ENCODE measurements around the gene MGAT5. TPM values are rescaled to one million over a fixed set of nuclear protein-coding genes. Genes with fewer than 3 reads are reported as not detected.
A peak's percentile ranks its signal among the peaks of the same experiment; 100 is the strongest.

Gene MGAT5
- total RNA-seq, 2 donors from 2014 or later = 61.7 to 63.2 TPM

DNA sequence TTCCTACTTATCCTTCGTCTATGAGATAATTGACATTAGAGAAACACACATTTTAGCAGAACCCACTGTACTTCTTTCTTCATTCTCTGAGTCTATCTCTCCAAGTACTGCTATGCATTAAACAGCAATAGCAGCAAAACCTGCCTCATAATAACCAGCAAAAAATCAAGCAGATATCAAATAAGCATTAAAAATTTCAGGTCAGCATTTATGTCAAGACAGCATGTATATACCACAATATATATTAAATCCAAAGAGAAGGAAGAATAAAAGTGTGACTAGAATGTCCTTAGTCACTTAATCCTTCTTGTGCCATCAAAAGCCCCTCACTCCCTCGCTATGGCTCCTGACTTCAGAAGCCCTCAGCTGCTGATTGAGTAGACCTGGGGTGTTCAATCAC is 131.3 kb downstream of the MGAT5 start:
- H3K4me3 ChIP-seq = no peak overlapping the region
- H3K27me3 ChIP-seq = no peaks in the 10 kb centered on the region
- H3K9me3 ChIP-seq = no peaks in the 10 kb centered on the region
- intact Hi-C loops (cut with DNase I) = no loop called here
- DNase-seq = no peak
- H3K4me1 ChIP-seq = no peaks in the 10 kb centered on the region
- H3K36me3 ChIP-seq = no peaks in the 10 kb centered on the region
- TF ChIP-seq CTCF (IDR thresholded peaks at IDR 0.05) = no peak
- no peak overlapping the region for H3K9ac ChIP-seq (ENCODE audit: low read depth in 2 of 2, low read length in 2 of 2)
- no peak overlapping the region for H3K27ac ChIP-seq

DNA sequence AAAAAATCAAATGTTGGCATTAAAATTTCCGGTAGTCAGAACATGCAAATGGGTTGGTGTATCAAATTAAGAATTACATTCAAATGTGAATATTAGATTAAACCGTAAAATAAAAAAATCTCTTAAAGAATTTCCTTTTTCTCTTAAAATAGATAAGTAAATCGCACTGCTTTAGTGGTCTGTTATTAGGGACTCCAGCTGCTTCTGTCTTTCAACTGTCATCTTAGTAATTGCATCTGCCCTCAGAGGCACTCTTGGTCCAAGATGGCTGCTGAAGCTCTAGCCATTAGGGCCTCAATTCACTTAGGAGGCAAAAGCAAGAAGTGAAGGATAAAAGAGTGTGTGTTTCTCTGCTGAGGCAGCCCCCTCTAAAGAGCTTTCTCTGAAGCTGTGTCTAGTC is 132.4 kb downstream of the MGAT5 start:
- no peak for TF ChIP-seq CTCF (IDR thresholded peaks at IDR 0.05)
- intact Hi-C loops (cut with DNase I) = no loop called here
- no peak overlapping the region for H3K9ac ChIP-seq (ENCODE audit: low read depth in 2 of 2, low read length in 2 of 2)

GRCh38 chr2:134389381-134389780 is 135.5 kb downstream of the MGAT5 start:
- H3K36me3 ChIP-seq = no peaks in the 10 kb centered on the region
- no peak for TF ChIP-seq CTCF (IDR thresholded peaks at IDR 0.05)
- intact Hi-C loops (cut with DNase I) = no loop called here

More for the DNA sequence above, 132.4 kb downstream of the MGAT5 start:
- H3K27ac ChIP-seq = no peak overlapping the region
- no peaks in the 10 kb centered on the region for H3K27me3 ChIP-seq
- H3K36me3 ChIP-seq = no peaks in the 10 kb centered on the region
- no peaks in the 10 kb centered on the region for H3K9me3 ChIP-seq
- no peak for DNase-seq
- no peak overlapping the region for H3K4me3 ChIP-seq
- no peaks in the 10 kb centered on the region for H3K4me1 ChIP-seq

DNA sequence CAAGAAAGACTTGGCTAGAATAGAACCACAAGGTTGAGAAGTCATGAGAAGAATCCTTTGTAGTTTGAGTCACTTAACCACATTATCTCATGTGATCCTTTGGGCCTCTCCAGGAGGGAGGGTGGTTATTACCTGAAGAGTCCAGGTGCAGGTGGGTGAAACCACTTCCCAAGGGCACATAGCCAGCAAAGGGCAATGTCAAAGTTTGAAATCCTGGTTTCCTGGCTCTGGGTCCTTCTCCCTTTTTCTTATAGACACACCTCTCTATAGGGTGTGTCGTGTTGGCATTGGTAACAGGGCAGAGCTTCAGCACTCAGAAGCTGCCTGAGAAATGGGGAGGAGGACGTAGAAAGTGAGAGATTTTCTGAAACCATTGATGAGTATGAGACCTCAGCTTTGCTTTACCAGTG is 137.9 kb downstream of the MGAT5 start:
- H3K27me3 ChIP-seq = no peaks in the 10 kb centered on the region
- H3K36me3 ChIP-seq = no peaks in the 10 kb centered on the region
- peak overlapping the region; percentile 19 for H3K27ac ChIP-seq
- H3K4me1 ChIP-seq = peaks cover 7% of the 10 kb centered on the region
- H3K9me3 ChIP-seq = no peaks in the 10 kb centered on the region
- no peak for TF ChIP-seq CTCF (IDR thresholded peaks at IDR 0.05)
- DNase-seq = peak; percentile 85
- no peak overlapping the region for H3K9ac ChIP-seq (ENCODE audit: low read depth in 2 of 2, low read length in 2 of 2)
- no peak overlapping the region for H3K4me3 ChIP-seq
- intact Hi-C loops (cut with DNase I) = no loop called here

More at GRCh38 chr2:134389381-134389780, 135.5 kb downstream of the MGAT5 start:
- no peak overlapping the region for H3K9ac ChIP-seq (ENCODE audit: low read depth in 2 of 2, low read length in 2 of 2)
- no peaks in the 10 kb centered on the region for H3K9me3 ChIP-seq
- no peak for DNase-seq
- peaks cover 7% of the 10 kb centered on the region for H3K4me1 ChIP-seq
- H3K4me3 ChIP-seq = no peak overlapping the region
- no peak overlapping the region for H3K27ac ChIP-seq
- no peaks in the 10 kb centered on the region for H3K27me3 ChIP-seq

DNA sequence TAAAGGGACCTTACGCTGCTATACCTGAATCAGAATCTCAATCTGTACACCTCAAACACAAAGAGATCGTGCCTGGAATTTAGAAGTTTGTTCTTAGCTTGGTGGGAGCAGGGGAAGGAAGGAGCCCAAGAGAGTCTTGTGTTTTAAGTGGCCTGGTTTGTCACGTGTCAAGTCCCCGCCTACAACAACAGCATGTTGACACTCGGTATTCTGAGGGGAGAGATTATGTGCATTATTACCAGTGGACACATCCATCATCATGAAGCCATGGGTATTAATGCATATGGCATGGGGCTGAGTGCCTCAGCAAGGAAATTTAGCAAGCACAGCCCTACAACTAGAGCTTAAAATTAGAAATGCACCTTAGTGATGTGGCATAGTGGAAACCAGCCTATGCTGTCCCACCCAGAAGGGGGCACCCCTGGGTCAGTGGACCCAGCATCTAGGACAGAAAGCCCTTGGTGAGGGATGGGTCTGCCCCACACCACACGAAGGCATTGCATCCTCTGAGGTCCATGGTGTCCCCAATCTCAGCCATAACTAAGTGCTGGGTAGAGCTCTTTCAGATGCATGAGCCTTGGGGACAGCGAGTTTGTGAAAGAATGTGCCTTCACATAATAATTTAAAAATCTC is 138.7 kb downstream of the MGAT5 start:
- DNase-seq = no peak
- no peaks in the 10 kb centered on the region for H3K36me3 ChIP-seq
- no peaks in the 10 kb centered on the region for H3K27me3 ChIP-seq
- H3K9ac ChIP-seq (ENCODE audit: low read depth in 2 of 2, low read length in 2 of 2) = no peak overlapping the region
- no peak overlapping the region for H3K4me3 ChIP-seq
- intact Hi-C loops (cut with DNase I) = no loop called here
- no peak for TF ChIP-seq CTCF (IDR thresholded peaks at IDR 0.05)
- no peak overlapping the region for H3K27ac ChIP-seq
- H3K4me1 ChIP-seq = peaks cover 15% of the 10 kb centered on the region
- H3K9me3 ChIP-seq = no peaks in the 10 kb centered on the region
